VCaP (cell line): ENCODE results near the gene HOXD10.

Experiments
- H3K27ac ChIP-seq: fragments of 450-650 bp; 2 replicates; pipeline ENCODE4 v1.5.1; 2017
- CTCF ChIP-seq: fragments of 450-650 bp; conservative IDR thresholded peaks from 2 replicates; pipeline ENCODE4 v1.5.1; 2017; ENCODE audit warnings: mild to moderate bottlenecking, moderate library complexity

The HOXD10 gene

GRCh38 chr2:176130147-176130956 is 13.8 kb downstream of the HOXD10 start:
- TF ChIP-seq CTCF: no peak; the same call in 1 of the 2 replicates

DNA sequence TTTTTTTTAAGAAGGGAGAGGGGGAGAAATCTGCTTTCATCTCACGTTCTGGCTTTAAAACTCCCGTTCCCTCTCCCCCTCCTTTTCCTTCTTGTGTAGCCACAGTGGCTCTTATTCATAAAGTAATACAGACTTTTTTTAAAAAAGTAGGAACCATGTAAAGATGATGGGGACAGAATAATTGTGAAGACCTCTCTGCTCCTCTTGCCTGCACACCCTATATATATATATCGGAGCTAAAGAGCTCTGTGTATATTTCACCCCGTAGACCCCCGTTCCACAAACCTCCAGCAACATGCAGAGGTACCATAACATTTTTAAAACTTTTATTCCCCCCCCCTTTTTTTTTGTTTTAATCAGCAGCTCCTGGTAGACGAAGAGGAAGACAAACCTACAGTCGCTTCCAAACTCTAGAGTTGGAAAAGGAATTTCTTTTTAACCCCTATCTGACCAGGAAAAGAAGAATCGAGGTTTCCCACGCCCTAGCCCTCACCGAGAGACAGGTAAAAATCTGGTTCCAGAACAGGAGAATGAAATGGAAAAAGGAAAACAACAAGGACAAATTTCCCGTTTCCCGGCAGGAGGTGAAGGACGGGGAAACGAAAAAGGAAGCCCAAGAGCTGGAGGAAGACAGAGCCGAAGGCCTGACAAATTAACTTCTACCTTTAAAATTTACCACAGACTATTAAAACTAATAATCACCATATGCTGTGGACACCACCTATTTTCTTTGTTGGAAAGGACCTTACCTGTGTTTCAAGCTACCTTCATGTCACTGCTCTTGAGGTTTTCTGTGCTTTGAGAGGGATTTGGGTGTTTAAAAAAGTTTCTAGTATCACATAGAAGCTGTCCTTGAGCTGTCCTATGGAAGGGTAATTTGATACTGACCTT is 14.6 kb downstream of the HOXD10 start:
- TF ChIP-seq CTCF: no peak
- H3K27ac ChIP-seq: peak overlapping the region; percentile 82

More at GRCh38 chr2:176130147-176130956, 13.8 kb downstream of the HOXD10 start:
- peak overlapping the region; percentile 82 for H3K27ac ChIP-seq

- TF ChIP-seq CTCF: no peak
- no peak overlapping the region for H3K27ac ChIP-seq
Measured at GRCh38 chr2:176131848-176132158, 15.2 kb downstream of the HOXD10 start.

- H3K27ac ChIP-seq: no peak overlapping the region
- no peak for TF ChIP-seq CTCF
Measured at GRCh38 chr2:176132205-176133171, 15.9 kb downstream of the HOXD10 start.

DNA sequence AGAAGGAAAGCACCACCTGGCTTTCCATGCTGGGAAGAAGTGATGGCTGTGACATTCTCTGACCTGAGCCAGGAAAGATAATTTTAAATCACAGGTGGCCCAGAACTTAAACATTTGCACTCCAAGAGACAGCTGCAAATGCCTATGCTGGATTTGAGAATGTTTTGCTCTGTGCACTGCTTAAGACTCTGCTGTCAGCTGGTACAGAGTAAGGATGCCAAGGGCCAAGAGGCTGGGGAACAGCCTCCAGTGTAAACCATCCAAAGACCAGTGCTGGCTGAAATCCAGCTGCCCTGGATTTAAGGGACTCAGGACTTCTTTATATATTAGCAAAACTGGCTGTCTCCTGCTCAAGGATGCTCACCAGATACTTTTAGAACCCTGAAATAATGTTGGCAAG is 16.8 kb downstream of the HOXD10 start:
- TF ChIP-seq CTCF: no peak
- H3K27ac ChIP-seq: no peak overlapping the region

DNA sequence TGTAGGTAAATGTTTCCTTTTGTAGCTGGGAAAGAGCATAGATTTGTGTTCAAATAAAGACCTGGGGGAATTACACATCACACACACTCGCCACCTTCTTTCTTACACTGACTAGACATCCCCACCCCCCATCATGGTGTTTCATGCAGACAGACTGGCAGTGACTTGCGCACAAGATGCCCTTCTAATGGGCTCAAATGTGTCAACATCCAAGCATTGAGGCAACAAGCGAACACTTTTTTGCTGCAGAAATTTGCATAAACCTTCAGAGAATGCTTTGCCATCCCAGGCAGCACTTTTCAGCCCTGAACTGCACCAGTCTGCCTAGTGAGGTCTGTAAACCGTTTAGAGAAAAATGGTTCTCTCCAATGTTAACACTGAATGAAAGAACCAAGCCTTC is 17.5 kb downstream of the HOXD10 start:
- no peak overlapping the region for H3K27ac ChIP-seq
- TF ChIP-seq CTCF: no peak
